SK-N-MC (cell line): Measurements from ENCODE around the gene CAMSAP2.

Source experiments
- EZH2 ChIP-seq: fragments of 200-600 bp; sonication (generic); IDR thresholded peaks from one replicate; pipeline ENCODE4 v1.6.1; 2017; ENCODE audit warnings: antibody characterized with exemption
- FOXP2 ChIP-seq: optimal IDR thresholded peaks from 2 replicates; pipeline ENCODE3; 2011; ENCODE audit warnings: mild to moderate bottlenecking, moderate library complexity; ENCODE audit not compliant: insufficient read depth; ENCODE audit errors: extremely low read length, control extremely low read depth
- POLR2AphosphoS5 ChIP-seq: IDR thresholded peaks from 2 replicates; pipeline ENCODE4 v1.6.1; 2012; ENCODE audit warnings: mild to moderate bottlenecking, low read depth, low read length, borderline replicate concordance

DNA sequence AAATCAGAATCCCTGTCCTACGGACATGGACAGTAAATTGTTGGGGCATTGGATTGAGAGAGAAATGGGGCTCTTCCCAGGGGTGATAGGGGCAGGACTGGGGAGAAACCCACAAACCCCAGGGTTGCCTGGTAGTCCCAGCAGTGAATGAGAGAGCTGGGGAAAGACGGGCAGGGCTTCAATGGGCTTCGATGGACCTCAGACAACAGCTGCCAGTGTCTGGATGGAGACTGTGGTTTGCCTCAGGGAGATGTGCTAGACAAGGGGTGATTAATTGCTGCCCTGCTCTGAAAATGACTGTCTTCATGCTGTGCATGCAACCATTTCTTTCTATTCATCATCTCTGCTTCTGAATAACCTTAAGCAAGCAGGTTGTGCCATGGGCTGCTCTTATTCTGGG, 141.5 kb downstream of the CAMSAP2 start:
- TF ChIP-seq EZH2 = no peak
- no peak for TF ChIP-seq POLR2AphosphoS5
- TF ChIP-seq FOXP2 = no peak
